Upper lobe of right lung (tissue), 1 donor: ENCODE data around the gene HINFP. TPM values are rescaled to one million over a fixed set of nuclear protein-coding genes. Genes with fewer than 3 reads are reported as not detected.

Experiments
- ATAC-seq: fragments of 200-7000 bp; cut with Tn5 transposase; one replicate; pipeline ENCODE4 v1.9.1; 2020; ENCODE audit warnings: mild to moderate bottlenecking, moderate library complexity
- DNase-seq: peaks from one replicate; pipeline ENCODE4 v3.0.0-alpha.2; 2020
- H3K27ac ChIP-seq: fragments of 200-600 bp; one replicate; pipeline ENCODE4 v1.8.0; 2022
- H3K27me3 ChIP-seq: fragments of 200-600 bp; one replicate; pipeline ENCODE4 v1.8.0; 2022; ENCODE audit warnings: mild to moderate bottlenecking
- H3K36me3 ChIP-seq: fragments of 200-600 bp; one replicate; pipeline ENCODE4 v1.8.0; 2022
- H3K4me1 ChIP-seq: fragments of 200-600 bp; one replicate; pipeline ENCODE4 v1.8.0; 2022
- H3K4me3 ChIP-seq: fragments of 200-600 bp; one replicate; pipeline ENCODE4 v1.8.0; 2022; ENCODE audit warnings: mild to moderate bottlenecking
- H3K9me3 ChIP-seq: fragments of 200-600 bp; one replicate; pipeline ENCODE4 v1.8.0; 2022
- CTCF ChIP-seq: fragments of 200-600 bp; IDR thresholded peaks from one replicate; pipeline ENCODE4 v1.8.0; 2022; ENCODE audit warnings: antibody characterized with exemption
- intact Hi-C: fragments of 100-400 bp; cut with DNase I; formaldehyde crosslinking; loops from one replicate; pipeline ENCODE4 v1.11.0; 2022
- total RNA-seq: library from RNA; stranded (reverse); fragmentation: NEBNext Ultra II Directional; extraction: Animal tissue kit (Norgen Biotek cat#: 25700); gene quantifications from one replicate; pipeline ENCODE4 v1.2.1, GENCODE V29; 2021
- donor health status: DM: no; HTN: yes; CAD: no; lungs with severe emphysema.

The HINFP gene
- total RNA-seq, 1 donor from 2014 or later, result 25.2 TPM

GRCh38 chr11:119145551-119145950, 24.2 kb downstream of the HINFP start:
- Histone ChIP-seq H3K27me3 (peaks cover 23% of the 10 kb centered on the region), H3K9me3 (no peaks in the 10 kb centered on the region), H3K4me3 (no peak overlapping the region), H3K4me1 (peaks cover 12% of the 10 kb centered on the region), H3K27ac (no peak overlapping the region), H3K36me3 (no peaks in the 10 kb centered on the region)
- ATAC-seq (no peak), DNase-seq (no peak)
- no peak for TF ChIP-seq CTCF
- intact Hi-C loops, result no loop called here

- no peak for ATAC-seq
- Histone ChIP-seq H3K27ac (no peak overlapping the region), H3K4me3 (no peak overlapping the region), H3K4me1 (peaks cover 12% of the 10 kb centered on the region), H3K9me3 (no peaks in the 10 kb centered on the region), H3K27me3 (peaks cover 23% of the 10 kb centered on the region), H3K36me3 (no peaks in the 10 kb centered on the region)
- intact Hi-C loops, result no loop called here
- DNase-seq, result no peak
- no peak for TF ChIP-seq CTCF
Measured at GRCh38 chr11:119147604-119148333, 26.4 kb downstream of the HINFP start.

GRCh38 chr11:119148720-119149017, 27.3 kb downstream of the HINFP start:
- Histone ChIP-seq H3K4me3 (peak overlapping the region; percentile 60), H3K27ac (no peak overlapping the region), H3K27me3 (peaks cover 29% of the 10 kb centered on the region), H3K4me1 (peaks cover 12% of the 10 kb centered on the region), H3K9me3 (no peaks in the 10 kb centered on the region), H3K36me3 (no peaks in the 10 kb centered on the region)
- ATAC-seq (no peak), DNase-seq (no peak)
- no peak for TF ChIP-seq CTCF
- intact Hi-C loops, result no loop called here

GRCh38 chr11:119149018-119149785, 27.8 kb downstream of the HINFP start, which contains the start of gene ABCG4:
TSS of gene ABCG4 (plus strand) at chr11:119149052. CDS start at chr11:119149966, 914 bp downstream.
- peaks cover 12% of the 10 kb centered on the region for H3K4me1 ChIP-seq
- TF ChIP-seq CTCF, result no peak
- no peak within 1 kb of the TSS for H3K27ac ChIP-seq
- intact Hi-C loops, result no loop called here
- ATAC-seq, result peak; percentile 59
- peak within 1 kb of the TSS; percentile 60 for H3K4me3 ChIP-seq
- H3K36me3 ChIP-seq, result no peaks in the 10 kb centered on the region
- peak; percentile 64 for DNase-seq
- no peaks in the 10 kb centered on the region for H3K9me3 ChIP-seq
- peaks cover 29% of the 10 kb centered on the region for H3K27me3 ChIP-seq

- H3K9me3 ChIP-seq, result no peaks in the 10 kb centered on the region
- H3K4me1 ChIP-seq, result peaks cover 12% of the 10 kb centered on the region
- TF ChIP-seq CTCF, result no peak
- ATAC-seq (no peak), DNase-seq (peak; percentile 51)
- H3K4me3 ChIP-seq, result peak overlapping the region; percentile 60
- intact Hi-C loops, result no loop called here
- no peaks in the 10 kb centered on the region for H3K36me3 ChIP-seq
- no peak overlapping the region for H3K27ac ChIP-seq
- peaks cover 29% of the 10 kb centered on the region for H3K27me3 ChIP-seq
Measured at GRCh38 chr11:119149786-119150275, 28.5 kb downstream of the HINFP start.
